Endothelial cell of umbilical vein (primary cell): ENCODE measurements around the gene FBLN7. TPM values are rescaled to one million over a fixed set of nuclear protein-coding genes. Genes with fewer than 3 reads are reported as not detected.

Experiments used
- BruUV-seq: library from RNA; stranded (reverse); fragments of 400-500 nt; replicated peaks from 2 replicates; lab custom pipeline; 2021; lab: Mats Ljungman, UMichigan
- CTCF ChIA-PET: fragments of 300-600, 350-600 bp; sonication (Branson Sonifier 250); formaldehyde crosslinking; loops from one replicate; lab custom pipeline; 2021; ENCODE audit warnings: antibody characterized with exemption, inconsistent platforms; lab: Charles Lee
- POLR2A ChIA-PET: fragments of 300-600, 350-600 bp; sonication (Branson Sonifier 250); formaldehyde crosslinking; loops from one replicate; lab custom pipeline; 2021; ENCODE audit warnings: antibody characterized with exemption, inconsistent platforms; lab: Charles Lee
- DNase-seq: peaks from one replicate; pipeline ENCODE4 v3.0.0-alpha.2; 2011; ENCODE audit warnings: low read depth, low spot score
- FAIRE-seq: peaks from 2 replicates; lab custom pipeline; 2011; peaks lifted over from hg19 to GRCh38; lab: Jason Lieb, UNC
- H2AFZ ChIP-seq: 2 replicates; pipeline ENCODE4 v1.6.0; 2012; ENCODE audit warnings: low read depth, low read length, control low read depth, inconsistent platforms
- H3K27ac ChIP-seq: 2 replicates; pipeline ENCODE4 v1.5.1; 2011; ENCODE audit warnings: low read depth, mild to moderate bottlenecking, control low read depth, low read length, moderate library complexity; ENCODE audit not compliant: insufficient read depth
- H3K27me3 ChIP-seq, 2 experiments: 2 replicates each; pipeline versions ENCODE4 v1.6.0 to v1.6.1; 2011; ENCODE audit warnings: low read length in 2 of 2, mixed read lengths in 1 of 2; ENCODE audit not compliant: control insufficient read depth in 2 of 2, insufficient read depth in 2 of 2
- H3K36me3 ChIP-seq, 2 experiments: 2 replicates in 1 of 2; 3 replicates in 1 of 2; pipeline ENCODE4 v1.5.1; 2011; ENCODE audit warnings: low read length in 2 of 2, mild to moderate bottlenecking in 1 of 2, moderate library complexity in 1 of 2; ENCODE audit not compliant: control insufficient read depth in 2 of 2, insufficient read depth in 2 of 2; ENCODE audit errors: extremely low read depth in 1 of 2
- H3K4me1 ChIP-seq: 3 replicates; pipeline ENCODE4 v1.5.1; 2011; ENCODE audit warnings: mild to moderate bottlenecking, low read length; ENCODE audit not compliant: control insufficient read depth, insufficient read depth; ENCODE audit errors: extremely low read depth
- H3K4me2 ChIP-seq: 2 replicates; pipeline ENCODE4 v1.6.1; 2011; ENCODE audit warnings: low read length, control low read depth, mixed read lengths; ENCODE audit not compliant: insufficient read depth
- H3K4me3 ChIP-seq, 3 experiments: fragments of 200-600 bp in 1 of 3; sonication (generic), shearing (Covaris generic) in 1 of 3; replicated peaks in 1 of 3; 2 replicates each; pipeline ENCODE4 v1.5.1; 2011 to 2016; ENCODE audit warnings: control low read depth in 3 of 3, low read length in 3 of 3, mild to moderate bottlenecking in 2 of 3, inconsistent platforms in 1 of 3, low read depth in 1 of 3, moderate library complexity in 1 of 3; ENCODE audit not compliant: insufficient read depth in 1 of 3
- H3K79me2 ChIP-seq: 2 replicates; pipeline ENCODE4 v1.6.0; 2012; ENCODE audit warnings: low read length, inconsistent platforms; ENCODE audit not compliant: control insufficient read depth, insufficient read depth
- H3K9ac ChIP-seq: replicated peaks from 2 replicates; pipeline ENCODE3; 2011; ENCODE audit warnings: low read length, control low read depth; ENCODE audit not compliant: insufficient read depth; ENCODE audit errors: extremely low read depth
- H3K9me1 ChIP-seq: replicated peaks from 3 replicates; pipeline ENCODE4 v1.6.0; 2011; ENCODE audit warnings: mild to moderate bottlenecking, low read length; ENCODE audit not compliant: control insufficient read depth, insufficient read depth; ENCODE audit errors: extremely low read depth
- H3K9me3 ChIP-seq: replicated peaks from 2 replicates; pipeline ENCODE4 v1.5.1; 2012; ENCODE audit warnings: low read length, inconsistent platforms; ENCODE audit not compliant: control insufficient read depth, insufficient read depth
- H4K20me1 ChIP-seq: replicated peaks from 2 replicates; pipeline ENCODE3; 2011; ENCODE audit warnings: mild to moderate bottlenecking, low read length; ENCODE audit not compliant: control insufficient read depth, insufficient read depth; ENCODE audit errors: extremely low read depth
- CTCF ChIP-seq, 2 donors: IDR thresholded peaks; 1 replicate in 1 of 2; 2 replicates in 1 of 2; pipeline ENCODE4 v1.5.1; 2011; ENCODE audit warnings: low read length in 2 of 2, mild to moderate bottlenecking in 2 of 2, moderate library complexity in 2 of 2, control low read depth in 1 of 2, inconsistent platforms in 1 of 2, low read depth in 1 of 2; ENCODE audit not compliant: insufficient read depth in 1 of 2; ENCODE audit errors: extremely low read depth in 1 of 2
- EZH2 ChIP-seq: IDR thresholded peaks from 2 replicates; pipeline ENCODE4 v1.6.1; 2012; ENCODE audit warnings: borderline replicate concordance, low read depth, mild to moderate bottlenecking, moderate library complexity, low read length, inconsistent platforms; ENCODE audit not compliant: severe bottlenecking
- FOS ChIP-seq: IDR thresholded peaks from 2 replicates; pipeline ENCODE4 v1.6.1; 2011; ENCODE audit warnings: mild to moderate bottlenecking, low read length, moderate library complexity, borderline replicate concordance; ENCODE audit not compliant: insufficient read depth
- GATA2 ChIP-seq: IDR thresholded peaks from 2 replicates; pipeline ENCODE4 v1.7.0; 2011; ENCODE audit warnings: low read depth, mild to moderate bottlenecking, moderate library complexity, mixed read lengths, low read length; ENCODE audit not compliant: insufficient read length, insufficient read depth
- JUN ChIP-seq: IDR thresholded peaks from 2 replicates; pipeline ENCODE4 v1.6.1; 2011; ENCODE audit warnings: borderline replicate concordance, low read depth; ENCODE audit not compliant: insufficient read length, insufficient read depth
- MAX ChIP-seq: IDR thresholded peaks from 2 replicates; pipeline ENCODE4 v1.6.1; 2011; ENCODE audit not compliant: insufficient read depth, insufficient read length
- MYC ChIP-seq: IDR thresholded peaks from one replicate; pipeline ENCODE4 v1.6.1; 2011; ENCODE audit warnings: mild to moderate bottlenecking, low read depth, low read length
- POLR2A ChIP-seq: IDR thresholded peaks from 2 replicates; pipeline ENCODE4 v1.6.1; 2012; ENCODE audit warnings: low read depth, mild to moderate bottlenecking, control low read depth, low read length
- POLR2AphosphoS5 ChIP-seq: IDR thresholded peaks from 2 replicates; pipeline ENCODE4 v1.6.1; 2012; ENCODE audit warnings: low read depth, mild to moderate bottlenecking, control low read depth, low read length, moderate library complexity; ENCODE audit not compliant: insufficient read depth
- dilution Hi-C: fragments of 300-500 bp; cut with MboI; formaldehyde crosslinking; loops from one replicate; pipeline ENCODE4 v1.15.0; 2019; ENCODE audit warnings: low sequenced_read_pairs; ENCODE audit not compliant: extremely low pct_ligation_motif_present
- intact Hi-C: fragments of 100-400 bp; cut with micrococcal nuclease; formaldehyde crosslinking; loops from one replicate; pipeline ENCODE4 v1.10.0; 2022
- polyA plus RNA-seq, 4 experiments: library from polyadenylated mRNA; depleted of rRNA in 3 of 4; stranded (reverse) in 3 of 4; unstranded in 1 of 4; fragments of >200 nt; gene quantifications; 2 replicates each; pipeline versions ENCODE4 v1.2.1 to v1.2.3, GENCODE V29; 2011 to 2012; ENCODE audit warnings: missing spikeins in 1 of 4
- total RNA-seq: library from RNA; stranded (reverse); gene quantifications from 2 replicates; pipeline ENCODE4 v1.2.3, GENCODE V29; 2021

The FBLN7 gene
- total and polyA plus RNA-seq, 2 donors (not counting 3 experiments of a cell fraction or from before 2014, with no cell fraction given) = 3.1 to 3.3 TPM

GRCh38 chr2:112095681-112096080, 42.5 kb upstream of the FBLN7 start:
- no peak for TF ChIP-seq FOS
- no peak for TF ChIP-seq MAX
- TF ChIP-seq MYC = no peak
- no peak for TF ChIP-seq GATA2
- no peak for TF ChIP-seq POLR2AphosphoS5
- no peak for TF ChIP-seq JUN
- TF ChIP-seq CTCF (IDR thresholded peaks at IDR 0.05; ENCODE audit: extremely low read depth in 1 of 2, insufficient read depth in 1 of 2, low read depth in 1 of 2, low read length in 2 of 2) = no peak
- no peak for TF ChIP-seq EZH2
- no peak for TF ChIP-seq POLR2A
- no peak overlapping the region for H2AFZ ChIP-seq
- no peak for FAIRE-seq
- H3K4me1 ChIP-seq = peaks cover 27% of the 10 kb centered on the region
- no peaks in the 10 kb centered on the region for H3K9me3 ChIP-seq
- no peak for DNase-seq
- no peaks in the 10 kb centered on the region for H3K27me3 ChIP-seq
- no peaks in the 10 kb centered on the region for H3K9me1 ChIP-seq
- H3K9ac ChIP-seq = no peak overlapping the region
- intact Hi-C loops (no loop called here), dilution Hi-C loops (no loop called here)
- no peaks in the 10 kb centered on the region for H4K20me1 ChIP-seq
- POLR2A ChIA-PET = no interaction called here
- BruUV-seq = no TSS peak
- no peaks in the 10 kb centered on the region for H3K79me2 ChIP-seq
- H3K36me3 ChIP-seq = peaks cover 13 to 23% of the 10 kb centered on the region in 2 experiments
- CTCF ChIA-PET = no interaction called here
- no peak overlapping the region for H3K4me2 ChIP-seq
- no peak overlapping the region for H3K27ac ChIP-seq
- H3K4me3 ChIP-seq = no peak overlapping the region
